Kidney capillary endothelial cell (primary cell): ENCODE measurements around the gene TSEN15.
"Not testable (repeated sequence)": the region's sequence is repeated elsewhere in the genome, so short reads cannot be mapped to it uniquely, and the experiment has no call there.

Experiments
- DNase-seq: peaks from one replicate; pipeline ENCODE4 v3.0.0-alpha.2; 2018; ENCODE audit warnings: low spot score

Gene TSEN15

DNA sequence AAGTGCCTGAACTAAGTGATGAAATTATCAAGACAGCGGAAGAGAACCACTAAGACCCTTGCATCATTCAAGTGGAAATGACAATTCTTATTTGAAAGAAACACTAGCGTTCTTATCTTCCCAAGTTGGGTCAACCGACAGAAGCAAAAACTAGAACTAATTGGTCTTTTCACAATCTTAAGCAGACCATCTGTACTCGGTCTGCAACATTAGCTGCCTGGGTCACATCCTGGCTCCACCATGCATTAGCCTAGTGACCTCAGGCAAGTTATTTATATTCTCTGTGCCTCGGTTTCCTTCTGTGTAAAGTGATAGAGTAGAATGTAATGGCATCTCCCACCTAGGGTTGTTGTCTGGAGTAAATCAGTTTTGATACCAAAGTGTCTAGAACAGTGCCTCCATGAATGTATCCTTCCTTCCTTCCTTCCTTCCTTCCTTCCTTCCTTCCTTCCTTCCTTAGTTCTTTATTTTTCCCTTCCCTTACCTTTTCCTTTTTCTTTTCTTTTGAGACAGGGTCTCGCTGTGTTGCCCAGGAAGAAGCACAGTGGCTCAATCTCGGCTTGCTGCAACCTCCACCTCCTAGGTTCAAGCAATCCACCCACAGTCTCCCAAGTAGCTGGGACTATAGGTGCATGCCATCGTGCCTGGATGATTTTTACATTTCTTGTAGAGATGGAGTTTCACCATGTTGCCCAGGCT is 20.0 kb upstream of the TSEN15 start:
- no peak for DNase-seq

DNA sequence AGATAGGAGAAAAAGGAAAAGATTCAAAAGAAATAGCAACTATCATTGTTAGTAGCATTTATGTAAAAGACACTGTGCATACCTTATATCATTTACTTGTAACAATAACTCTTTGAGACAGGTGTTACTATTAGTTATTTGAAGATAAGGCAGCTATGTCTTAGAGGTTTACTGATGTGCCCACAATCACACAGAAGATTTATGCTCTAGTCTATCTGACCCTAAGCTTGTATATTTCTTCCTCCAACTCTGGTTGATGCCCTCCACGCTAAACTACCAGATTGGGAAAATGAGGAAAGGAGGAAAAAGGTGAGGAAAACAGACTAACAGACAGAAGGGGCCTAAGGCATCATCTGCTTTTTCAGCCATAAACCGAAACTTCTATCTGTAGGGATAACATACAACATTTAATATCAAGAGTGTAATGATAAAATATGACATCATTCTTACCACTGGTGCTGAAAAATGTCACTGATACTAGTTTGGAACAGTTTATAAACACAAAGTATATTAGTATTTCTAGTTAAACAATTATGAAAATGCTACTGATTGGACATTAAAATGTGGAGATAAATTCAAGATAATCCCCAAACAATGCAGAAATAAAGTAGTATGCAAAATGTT is 19.1 kb upstream of the TSEN15 start:
- DNase-seq: no peak

DNA sequence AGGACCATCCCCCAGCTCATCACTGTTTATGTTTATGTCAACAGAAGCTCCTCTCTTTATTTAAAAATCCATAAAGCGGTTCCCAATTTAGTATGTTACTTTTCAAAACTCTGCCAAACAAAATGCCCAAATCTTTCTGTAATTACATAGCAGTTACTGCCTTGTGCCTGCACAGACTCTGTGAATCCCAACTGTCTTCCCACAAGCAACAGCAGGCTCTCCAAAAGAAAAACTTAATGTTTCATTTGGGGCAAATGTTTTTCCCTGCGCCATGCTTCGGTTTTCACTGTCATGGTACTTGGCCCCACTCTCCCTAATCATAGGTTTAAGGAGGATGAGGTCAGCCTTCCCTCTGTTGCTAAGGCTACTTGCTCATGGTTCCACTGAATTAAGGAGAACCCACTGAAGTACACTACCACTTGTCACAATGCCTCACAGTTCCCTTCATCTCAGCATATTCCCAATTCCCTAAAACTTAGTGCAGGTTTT is 18.6 kb upstream of the TSEN15 start:
- DNase-seq: no peak

DNA sequence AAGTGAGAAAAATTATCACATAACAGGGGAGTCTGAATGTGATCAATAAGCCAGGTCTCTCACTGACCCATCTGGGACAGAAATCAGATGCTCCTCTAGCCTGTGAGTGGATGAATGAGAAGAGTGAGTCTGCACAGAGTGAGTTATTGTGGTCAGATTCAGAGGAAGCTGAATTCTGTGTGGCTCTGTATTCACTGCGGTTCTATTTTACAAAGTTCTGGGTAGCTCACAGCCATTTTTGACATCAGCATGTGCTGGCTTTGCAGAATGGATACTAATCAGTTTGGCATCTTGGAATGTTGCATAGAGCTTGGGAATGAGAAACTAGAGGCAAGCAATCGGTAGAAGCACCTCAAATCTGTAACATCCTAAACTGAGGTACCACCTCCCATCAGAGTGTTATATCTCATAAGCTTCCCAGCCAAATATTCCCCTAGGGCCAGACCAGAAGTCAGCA is 17.8 kb upstream of the TSEN15 start:
- no peak for DNase-seq

DNA sequence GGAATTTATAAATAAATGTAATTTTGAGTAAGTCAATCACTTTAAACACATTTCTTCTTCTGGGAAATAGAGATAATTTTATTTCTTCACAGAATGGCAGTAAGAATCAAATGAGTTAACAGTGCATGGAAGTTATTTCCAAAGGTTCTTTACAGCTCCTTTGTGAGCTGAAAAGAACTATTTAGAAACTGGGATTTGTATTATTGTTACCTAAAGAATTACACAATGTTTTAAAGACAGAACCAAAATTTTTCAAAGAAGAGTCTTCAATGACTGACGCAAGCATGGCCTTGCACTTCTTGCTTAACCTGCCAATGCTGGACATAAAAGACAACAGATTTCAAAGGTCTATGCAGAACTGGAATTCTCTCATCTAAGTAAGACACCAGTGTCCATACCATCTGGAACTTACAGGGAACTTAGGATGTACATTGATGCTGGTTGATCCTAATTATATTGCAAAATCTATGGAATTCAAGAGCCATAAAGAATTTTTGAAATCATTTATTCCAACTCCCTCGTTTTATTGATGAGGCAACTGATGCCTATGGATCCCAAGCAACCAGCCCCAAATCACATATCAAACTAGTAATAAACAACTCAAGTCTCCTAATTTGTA is 16.7 kb upstream of the TSEN15 start:
- DNase-seq: no peak

DNA sequence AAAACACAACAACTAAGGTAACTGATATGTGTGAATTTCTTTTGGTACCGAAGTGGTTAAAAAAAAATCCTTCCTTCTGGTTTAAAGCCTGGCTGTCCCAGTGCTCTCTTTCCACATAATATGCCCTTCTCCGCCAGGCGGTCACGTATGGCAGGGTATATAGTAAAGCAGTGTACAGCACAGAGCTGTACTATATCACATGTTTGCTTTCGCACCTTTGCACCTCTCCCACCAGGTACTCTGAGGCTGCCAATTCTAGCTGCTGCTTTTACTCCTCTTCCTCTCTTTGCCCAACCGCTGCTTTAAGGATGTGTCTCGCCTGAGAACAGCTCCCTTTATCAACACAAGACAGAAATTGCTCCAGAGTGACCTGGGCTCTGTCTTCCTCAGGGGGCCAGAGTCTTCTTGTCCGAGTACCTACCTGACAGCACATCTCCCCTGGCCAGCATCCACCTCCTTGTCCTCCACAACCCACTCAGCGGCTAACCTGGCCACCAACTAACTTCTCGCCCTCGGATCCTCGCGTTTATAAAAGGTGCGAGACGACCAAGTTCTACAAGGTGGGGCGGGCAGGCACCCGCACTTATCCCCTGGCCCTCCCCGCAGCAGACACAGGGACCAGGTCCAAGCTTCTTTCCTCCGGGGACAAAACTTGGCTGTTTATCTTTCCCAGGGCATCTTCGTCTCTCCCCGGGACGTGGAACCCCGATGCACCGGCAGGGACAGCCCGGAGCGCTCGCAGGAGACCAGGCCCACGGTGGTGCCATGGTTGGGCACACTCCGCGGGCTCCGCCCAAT is 15.6 kb upstream of the TSEN15 start:
- DNase-seq: no peak

DNA sequence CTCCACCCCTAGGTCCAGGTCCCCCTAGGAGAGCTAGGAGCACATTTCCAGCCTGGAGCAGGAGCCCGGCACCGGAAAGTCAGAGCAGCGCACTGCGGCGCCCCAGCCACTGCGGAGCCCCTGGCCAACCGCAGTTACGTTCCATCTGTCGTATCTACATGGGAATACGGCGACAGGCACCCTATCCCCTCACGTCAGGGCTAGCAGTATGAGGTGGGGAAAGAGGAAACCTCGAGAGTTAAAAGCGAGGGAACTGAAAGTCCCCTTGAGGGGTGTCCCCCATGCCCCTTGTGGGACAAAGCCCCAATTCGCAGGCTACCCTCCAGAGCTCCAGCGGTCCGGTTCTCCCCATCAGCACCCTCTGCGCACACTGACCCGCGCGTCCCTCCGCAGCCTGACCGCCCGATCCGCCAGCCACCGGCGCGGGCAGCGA is 15.0 kb upstream of the TSEN15 start:
- DNase-seq: peak; percentile 33

DNA sequence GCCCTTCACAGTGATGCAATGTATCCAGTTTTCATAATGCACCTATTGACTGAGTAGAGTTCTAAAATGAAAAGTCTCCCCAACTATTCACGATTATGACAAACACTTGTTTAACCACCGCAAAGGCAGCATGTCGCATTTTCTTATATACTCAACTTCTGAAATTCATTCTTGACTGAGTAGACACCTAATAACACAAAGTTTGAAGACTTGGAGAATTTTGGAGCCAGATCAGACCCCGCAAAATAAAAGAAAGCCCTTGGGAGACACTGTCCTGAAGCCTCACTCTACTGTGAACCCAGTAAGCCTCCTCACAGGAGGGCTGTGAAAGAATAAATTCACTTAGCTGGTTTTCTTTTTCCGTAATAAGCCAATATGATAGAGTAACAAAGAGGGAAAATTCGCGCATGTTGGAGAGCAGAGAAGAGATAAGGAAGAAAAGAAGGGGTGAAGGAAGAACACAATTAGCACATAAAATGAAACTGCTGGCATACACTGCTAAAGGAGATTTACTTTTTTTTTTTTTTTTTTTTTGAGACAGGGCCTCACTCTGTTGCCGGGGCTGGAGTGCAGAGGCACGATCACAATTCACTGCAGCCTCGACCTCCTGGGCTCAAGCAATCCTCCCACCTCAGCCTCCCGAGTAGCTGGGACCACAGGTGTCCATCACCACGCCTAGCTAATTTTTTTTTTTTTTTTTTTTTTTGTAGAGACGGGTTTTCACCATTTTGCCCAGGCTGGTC is 13.5 kb upstream of the TSEN15 start:
- no peak for DNase-seq

DNA sequence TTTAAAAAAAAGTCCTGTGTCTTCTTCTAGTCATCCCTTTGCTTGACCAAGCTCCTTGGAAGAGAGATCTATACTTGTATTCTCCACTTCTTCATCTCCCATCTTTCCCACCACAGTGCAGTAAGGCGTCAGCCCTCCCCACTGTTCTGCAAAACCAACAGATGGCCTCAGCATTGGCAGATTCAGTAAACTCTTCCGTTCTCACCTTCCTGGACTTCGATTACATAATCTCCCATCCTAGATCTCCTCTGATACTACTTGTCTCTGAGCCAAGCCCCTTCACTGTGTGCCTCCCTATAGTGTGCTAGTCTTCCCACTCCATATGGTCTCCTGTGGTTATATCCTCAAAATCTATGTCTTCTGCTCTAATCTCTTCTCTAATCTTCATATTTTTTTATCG is 12.4 kb upstream of the TSEN15 start:
- DNase-seq: no peak

DNA sequence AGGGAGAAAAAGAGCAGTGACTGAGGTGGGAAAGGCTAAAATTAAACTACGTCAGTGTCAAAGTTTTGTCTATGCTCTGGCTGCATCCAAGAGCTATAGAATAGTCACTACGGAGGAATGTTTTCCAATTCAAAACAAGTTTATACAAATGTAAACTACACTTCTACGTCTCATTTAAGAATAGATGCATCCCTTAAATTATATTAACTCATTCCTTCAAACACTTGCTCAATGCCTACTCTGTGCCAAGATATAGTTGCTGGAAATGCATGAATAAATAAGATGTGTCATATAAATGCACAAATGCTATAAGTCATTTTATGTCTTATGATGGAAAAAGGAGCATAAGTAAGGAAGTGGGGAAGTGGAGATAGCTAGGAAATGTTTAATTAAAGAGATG is 9.8 kb upstream of the TSEN15 start:
- no peak for DNase-seq

DNA sequence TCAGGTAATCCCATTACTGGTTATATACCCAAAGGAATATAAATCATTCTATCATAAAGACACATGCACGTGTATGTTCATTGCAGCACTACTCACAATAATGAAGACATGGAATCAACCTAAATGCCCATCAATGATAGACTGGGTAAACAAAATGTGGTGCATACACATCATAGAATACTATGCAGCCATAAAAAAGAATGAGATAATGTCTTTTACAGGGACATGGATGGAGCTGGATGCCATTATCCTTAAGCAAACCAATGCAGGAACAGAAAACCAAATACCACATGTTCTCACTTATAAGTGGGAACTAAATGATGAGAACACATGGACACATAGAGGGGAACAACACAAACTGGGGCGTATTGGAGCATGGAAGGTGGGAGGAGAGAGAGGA is 8.2 kb upstream of the TSEN15 start:
- DNase-seq: not testable (repeated sequence)

DNA sequence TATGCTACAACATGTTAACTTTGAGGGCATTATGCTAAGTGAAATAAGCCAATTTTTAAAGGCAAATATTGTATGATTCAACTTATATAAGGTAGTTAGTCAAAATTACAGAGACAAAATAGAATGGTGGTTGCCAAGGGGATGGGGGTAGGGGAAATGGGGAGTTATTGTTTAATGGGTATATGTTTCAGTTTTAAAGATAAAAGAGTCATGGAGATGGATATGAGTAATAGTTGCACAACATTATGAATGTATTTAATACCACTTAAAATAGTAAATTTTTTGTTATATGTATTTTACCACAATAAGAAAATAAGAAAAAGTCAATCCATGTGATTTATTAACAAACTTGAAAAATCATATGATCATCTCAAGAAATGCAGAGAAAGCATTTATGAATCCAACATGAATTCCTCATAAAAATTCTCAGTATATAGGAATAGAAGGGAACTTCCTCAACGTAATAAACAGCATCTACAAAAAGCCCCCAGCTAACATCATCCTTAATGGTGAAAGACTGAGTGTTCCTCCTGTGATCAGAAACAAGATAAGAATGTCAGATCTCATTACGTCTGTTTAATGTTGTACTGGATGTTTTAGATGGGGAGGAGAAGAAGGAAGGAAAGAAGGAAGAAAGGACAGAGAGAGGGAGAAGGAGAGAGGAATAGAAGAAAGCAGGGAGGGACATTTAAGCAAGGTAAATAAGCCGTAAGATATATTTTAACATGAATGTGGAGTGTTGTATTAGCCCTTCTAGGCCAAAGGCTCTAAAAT is 6.7 kb upstream of the TSEN15 start:
- no peak for DNase-seq

DNA sequence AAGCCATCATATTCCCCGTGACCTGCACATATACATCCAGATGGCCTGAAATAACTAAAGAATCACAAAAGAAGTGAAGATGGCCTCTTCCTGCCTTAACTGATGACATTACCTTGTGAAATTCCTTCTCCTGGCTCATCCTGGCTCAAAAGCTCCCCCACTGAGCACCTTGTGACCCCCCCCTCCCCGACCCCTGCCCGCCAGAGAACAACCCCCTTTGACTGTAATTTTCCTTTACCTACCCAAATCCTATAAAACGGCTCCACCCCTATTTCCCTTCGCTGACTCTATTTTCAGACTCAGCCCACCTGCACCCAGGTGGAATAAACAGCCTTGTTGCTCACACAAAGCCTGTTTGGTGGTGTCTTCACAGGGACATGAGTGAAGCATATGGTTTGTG is 4.0 kb upstream of the TSEN15 start:
- DNase-seq: not testable (repeated sequence)

DNA sequence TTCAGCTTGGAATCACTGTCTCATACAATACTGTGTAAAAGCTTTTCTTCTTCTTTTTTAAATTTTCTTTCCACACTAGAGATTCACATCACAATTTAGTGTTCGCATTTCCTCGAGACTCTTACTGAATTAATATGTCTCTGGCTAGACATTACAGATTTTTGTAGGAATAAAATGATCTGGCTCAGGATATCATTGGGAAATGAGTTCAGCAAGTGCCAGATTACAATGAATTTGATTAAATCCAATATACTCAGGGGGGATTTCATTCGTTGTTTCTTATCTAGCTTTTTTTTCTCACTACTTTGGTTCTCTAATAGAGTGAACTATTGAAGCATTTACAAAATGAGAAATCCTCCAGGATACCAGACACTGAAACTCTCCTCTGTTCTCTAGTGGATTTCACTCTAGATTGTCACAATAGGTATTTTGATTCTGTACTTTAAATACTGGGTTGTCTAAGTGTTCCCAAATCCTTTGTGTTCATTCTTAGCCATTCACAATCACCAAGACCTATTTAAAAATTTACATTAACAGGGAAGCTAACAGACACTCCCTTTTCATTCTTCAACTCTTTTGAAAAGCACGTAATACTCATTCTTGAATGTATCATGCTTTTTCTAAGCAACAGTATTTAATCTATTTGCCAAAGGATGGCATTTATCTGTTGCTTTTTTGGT is 2.8 kb upstream of the TSEN15 start:
- no peak for DNase-seq

DNA sequence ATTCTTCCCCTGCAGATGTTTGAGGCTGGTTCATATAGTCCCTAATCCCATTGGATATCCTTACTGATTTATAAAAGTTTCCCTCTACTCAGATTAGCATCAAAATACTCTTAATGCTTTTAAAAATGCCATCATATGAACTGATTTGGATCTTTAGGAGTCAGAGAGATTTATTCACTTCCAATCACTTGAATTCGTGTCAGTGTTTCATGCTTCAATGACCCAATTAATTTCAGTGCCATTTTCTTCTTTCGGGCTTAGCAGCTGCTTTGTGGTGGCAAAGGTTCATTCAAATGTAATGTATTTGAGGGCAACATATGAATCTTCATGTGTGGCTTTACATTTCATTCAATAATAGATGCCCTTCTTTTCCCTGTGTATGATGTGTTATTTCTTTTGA is 2.2 kb upstream of the TSEN15 start:
- no peak for DNase-seq

DNA sequence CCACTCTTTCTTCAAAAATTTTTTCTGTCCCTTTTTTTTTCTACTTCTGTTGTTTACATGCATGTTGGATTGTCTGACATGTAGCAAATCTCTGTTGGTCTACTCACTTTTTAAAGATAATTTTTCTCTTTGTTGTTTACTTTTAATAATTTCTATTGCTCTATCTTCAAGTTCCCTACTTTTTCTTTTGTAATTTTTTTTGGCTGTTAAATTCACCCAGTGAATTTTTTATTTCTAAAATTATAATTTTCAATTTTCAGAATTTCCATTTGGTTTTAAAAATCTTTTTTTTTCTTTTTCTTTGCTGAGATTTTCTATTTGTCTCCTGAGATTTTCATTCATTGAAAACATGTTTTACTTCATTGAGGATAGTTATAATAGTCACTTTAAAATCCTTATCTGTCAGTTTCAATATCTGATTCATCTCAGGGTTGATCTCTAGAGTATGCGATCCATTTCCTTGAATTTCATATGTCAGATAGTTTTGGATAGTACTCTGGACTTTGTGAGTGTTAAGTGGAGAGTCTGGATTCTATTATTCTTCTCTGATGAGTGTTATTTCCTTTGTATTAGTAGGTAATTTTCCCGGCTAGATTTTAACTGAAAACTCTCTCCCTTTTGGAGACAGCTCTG is 1.6 kb upstream of the TSEN15 start:
- no peak for DNase-seq

DNA sequence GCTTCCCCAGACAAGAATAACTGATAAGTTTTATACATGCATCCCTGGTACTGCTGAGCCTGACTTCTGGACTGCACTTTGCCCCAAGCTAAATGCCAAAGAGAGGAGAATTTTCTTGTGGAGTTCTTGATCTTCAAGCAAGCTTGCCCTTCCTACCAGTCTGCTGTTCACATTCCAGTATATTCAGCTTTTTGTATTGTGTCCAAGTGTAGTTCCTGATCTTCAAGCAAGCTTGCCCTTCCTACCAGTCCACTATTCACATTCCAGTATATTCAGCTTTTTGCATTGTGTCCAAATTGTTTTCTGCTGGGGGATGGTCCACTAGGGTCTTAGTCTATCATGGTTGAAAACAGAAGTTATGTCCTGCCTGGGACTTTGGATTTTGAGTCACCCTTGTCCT is 894 bp upstream of the TSEN15 start:
- DNase-seq: no peak

DNA sequence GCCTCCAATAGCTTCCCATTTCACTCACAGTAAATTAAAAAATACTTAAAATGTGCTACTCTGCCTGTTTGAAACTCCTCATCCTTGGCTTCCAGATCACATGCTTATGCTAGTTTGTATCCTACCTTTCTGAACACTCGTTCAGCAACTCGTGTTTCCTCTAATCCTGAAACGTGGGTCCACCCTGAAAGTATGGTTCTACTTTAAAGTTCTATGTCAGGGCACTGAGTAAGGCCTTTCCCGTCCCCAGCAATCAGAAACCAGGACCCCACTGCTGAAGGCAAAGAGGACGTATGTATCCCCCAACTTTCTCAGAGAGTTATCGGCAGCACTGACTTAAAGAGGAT is 419 bp upstream of the TSEN15 start:
- no peak for DNase-seq

DNA sequence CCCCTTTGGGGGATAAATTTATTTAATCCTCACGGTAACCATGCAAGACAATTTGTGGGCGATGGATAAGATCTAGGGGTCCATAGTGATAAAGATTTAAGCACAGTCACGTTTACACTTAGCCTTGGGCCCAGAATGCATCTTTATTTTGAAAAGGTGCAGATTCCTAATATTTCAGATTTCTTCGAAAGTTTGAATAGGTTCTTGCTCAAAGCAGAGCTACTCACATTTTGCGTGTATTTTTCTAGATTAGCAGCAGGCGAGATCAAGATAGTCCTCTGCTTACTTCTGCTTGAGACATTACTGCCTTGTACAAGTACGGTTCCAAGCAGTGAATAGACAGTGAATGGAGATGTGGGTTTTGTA is 647 bp downstream of the TSEN15 start:
- DNase-seq: no peak

DNA sequence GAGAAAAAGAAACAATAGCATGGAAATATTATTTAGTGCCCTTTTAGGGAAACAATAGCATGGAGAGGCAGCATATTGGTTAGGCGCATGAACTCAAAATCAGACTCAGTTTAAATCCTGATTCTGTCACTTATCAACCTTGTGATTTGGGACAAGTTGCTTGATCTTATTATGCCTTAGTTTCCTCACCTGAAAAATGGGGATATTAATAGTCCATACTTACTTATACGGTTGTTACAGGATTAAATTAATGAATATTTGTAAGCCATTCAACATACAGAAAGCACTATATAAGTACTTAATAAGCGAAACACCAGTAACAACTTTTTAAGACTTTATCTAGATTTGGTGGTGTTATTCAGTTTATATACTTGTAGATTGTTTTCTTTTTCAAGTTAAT is 1.2 kb downstream of the TSEN15 start:
- no peak for DNase-seq
